Progenitor cell of endocrine pancreas (in vitro differentiated cells): ENCODE measurements around the gene MAN1C1. TPM values are rescaled to one million over a fixed set of nuclear protein-coding genes. Genes with fewer than 3 reads are reported as not detected.

Source experiments
- DNase-seq: peaks from one replicate; pipeline ENCODE4 v3.0.0; 2021; ENCODE audit warnings: low spot score; ENCODE audit not compliant: unreplicated experiment
- H3K27ac Mint-ChIP-seq: 2 replicates; pipeline ENCODE4 v1.8.0; 2021; ENCODE audit warnings: mild to moderate bottlenecking, moderate library complexity, mixed read lengths
- H3K27me3 Mint-ChIP-seq: 2 replicates; pipeline ENCODE4 v1.8.0; 2021; ENCODE audit warnings: mixed read lengths
- H3K36me3 Mint-ChIP-seq: 2 replicates; pipeline ENCODE4 v1.8.0; 2022; ENCODE audit warnings: mixed read lengths; ENCODE audit not compliant: insufficient read depth
- H3K4me1 Mint-ChIP-seq: 2 replicates; pipeline ENCODE4 v1.8.0; 2021; ENCODE audit warnings: low read depth, mixed read lengths
- H3K4me3 Mint-ChIP-seq: 2 replicates; pipeline ENCODE4 v1.8.0; 2021; ENCODE audit warnings: low read depth, mild to moderate bottlenecking, moderate library complexity, mixed read lengths
- H3K9me3 Mint-ChIP-seq: 2 replicates; pipeline ENCODE4 v1.8.0; 2021; ENCODE audit warnings: low read depth, mixed read lengths
- CTCF ChIP-seq: fragments of 200-600 bp; sonication (generic); IDR thresholded peaks from one replicate; pipeline ENCODE4 v1.5.0; 2021; ENCODE audit warnings: antibody characterized with exemption, mild to moderate bottlenecking; ENCODE audit not compliant: unreplicated experiment
- total RNA-seq: library from RNA; stranded (reverse); gene quantifications from 2 replicates; pipeline ENCODE4 v1.2.1, GENCODE V29; 2021

MAN1C1 gene
- total RNA-seq, 1 donor from 2014 or later, result 5.1 TPM

- DNase-seq, result no peak
- H3K9me3 Mint-ChIP-seq, result no peaks in the 10 kb centered on the region
- peaks cover 43% of the 10 kb centered on the region for H3K4me1 Mint-ChIP-seq
- H3K27ac Mint-ChIP-seq, result no peak overlapping the region
- no peaks in the 10 kb centered on the region for H3K36me3 Mint-ChIP-seq
- no peaks in the 10 kb centered on the region for H3K27me3 Mint-ChIP-seq
- TF ChIP-seq CTCF, result no peak
- H3K4me3 Mint-ChIP-seq, result no peak overlapping the region
Measured at GRCh38 chr1:25711555-25712298, 95.1 kb downstream of the MAN1C1 start.

- Mint-ChIP-seq H3K4me1 (peaks cover 36% of the 10 kb centered on the region), H3K36me3 (no peaks in the 10 kb centered on the region), H3K4me3 (no peak overlapping the region), H3K9me3 (no peaks in the 10 kb centered on the region), H3K27me3 (no peaks in the 10 kb centered on the region), H3K27ac (no peak overlapping the region)
- DNase-seq, result no peak
- no peak for TF ChIP-seq CTCF
Measured at GRCh38 chr1:25712299-25712970, 95.8 kb downstream of the MAN1C1 start.

DNA sequence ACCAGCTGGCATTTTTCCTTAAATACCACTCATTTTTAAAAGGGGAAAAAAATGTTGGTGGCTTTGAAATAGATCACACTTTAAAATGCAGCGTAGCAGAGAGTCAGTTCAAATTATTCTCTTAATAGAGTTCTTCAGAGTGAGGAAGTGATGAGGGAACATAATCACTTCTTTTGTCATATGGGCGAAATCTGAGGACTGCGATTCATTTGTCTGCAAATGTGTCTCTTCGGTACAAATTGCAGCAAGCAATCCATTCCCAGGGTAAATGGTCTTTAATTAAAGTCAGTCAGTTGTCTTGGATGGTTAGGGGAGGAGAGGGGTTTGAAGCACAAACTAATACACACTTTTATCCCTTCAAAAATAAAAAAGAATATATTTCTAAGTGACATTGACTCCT lies 97.4 kb downstream of the MAN1C1 start:
- no peak for DNase-seq
- no peaks in the 10 kb centered on the region for H3K27me3 Mint-ChIP-seq
- no peaks in the 10 kb centered on the region for H3K36me3 Mint-ChIP-seq
- H3K27ac Mint-ChIP-seq, result peak overlapping the region; percentile 6
- H3K9me3 Mint-ChIP-seq, result no peaks in the 10 kb centered on the region
- TF ChIP-seq CTCF, result no peak
- no peak overlapping the region for H3K4me3 Mint-ChIP-seq
- peaks cover 27% of the 10 kb centered on the region for H3K4me1 Mint-ChIP-seq

DNA sequence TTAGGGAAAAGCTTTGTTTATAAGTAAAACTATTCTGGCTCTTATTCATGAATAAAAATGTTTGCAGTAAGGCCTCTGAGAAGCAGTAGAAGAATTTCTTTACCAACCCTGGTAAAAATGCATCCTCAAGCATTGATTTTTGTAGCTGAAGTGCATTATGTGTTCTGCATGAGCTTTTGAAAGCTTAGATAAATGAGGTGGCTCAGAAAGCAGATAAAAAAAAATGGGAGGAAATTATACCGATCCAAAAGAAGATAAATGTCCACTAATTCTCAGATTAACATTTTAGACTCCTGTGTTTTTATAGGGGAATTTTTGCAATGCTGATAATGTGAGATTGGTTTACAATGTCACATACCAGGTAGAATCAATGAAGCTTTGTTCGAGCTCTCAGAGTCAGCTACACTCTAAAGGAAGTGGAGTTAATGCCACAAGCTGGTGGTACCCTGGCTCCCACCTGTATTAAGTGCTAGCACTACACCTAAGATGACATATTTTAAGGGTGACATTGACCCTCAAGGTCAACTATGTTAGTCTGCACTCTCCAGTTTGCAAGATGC lies 97.9 kb downstream of the MAN1C1 start:
- Mint-ChIP-seq H3K4me3 (no peak overlapping the region), H3K27ac (peak overlapping the region; percentile 76), H3K36me3 (no peaks in the 10 kb centered on the region), H3K27me3 (no peaks in the 10 kb centered on the region), H3K9me3 (no peaks in the 10 kb centered on the region), H3K4me1 (peaks cover 27% of the 10 kb centered on the region)
- DNase-seq, result no peak
- TF ChIP-seq CTCF, result no peak

DNA sequence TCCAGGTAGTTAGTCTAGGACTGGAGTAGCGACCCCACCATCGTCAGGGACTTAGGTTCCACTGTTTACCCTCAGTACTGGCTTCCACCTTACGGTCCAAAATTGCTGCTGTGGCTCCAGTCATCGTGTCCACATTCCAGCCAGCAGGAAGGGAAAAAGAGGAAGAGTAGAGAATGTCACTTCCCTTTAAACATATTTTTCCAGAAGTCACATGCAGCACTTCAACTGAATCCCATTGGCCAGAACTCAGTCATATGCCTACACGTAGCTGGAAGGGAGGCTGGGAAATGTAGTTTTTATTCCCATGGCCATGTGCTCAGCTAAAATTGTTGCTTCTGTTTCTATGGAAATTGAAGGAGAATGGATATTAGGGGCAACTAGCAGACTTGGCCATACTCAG lies 99.3 kb downstream of the MAN1C1 start:
- no peak overlapping the region for H3K27ac Mint-ChIP-seq
- no peak for DNase-seq
- no peaks in the 10 kb centered on the region for H3K9me3 Mint-ChIP-seq
- no peak overlapping the region for H3K4me3 Mint-ChIP-seq
- no peaks in the 10 kb centered on the region for H3K36me3 Mint-ChIP-seq
- H3K4me1 Mint-ChIP-seq, result peaks cover 20% of the 10 kb centered on the region
- TF ChIP-seq CTCF, result no peak
- no peaks in the 10 kb centered on the region for H3K27me3 Mint-ChIP-seq
